GM12878 (cell line): ENCODE measurements around the gene CGB5. TPM values are rescaled to one million over a fixed set of nuclear protein-coding genes. Genes with fewer than 3 reads are reported as not detected.
"Not testable (repeated sequence)": the region's sequence is repeated elsewhere in the genome, so short reads cannot be mapped to it uniquely, and the experiment has no call there.

ENCODE experiments used
- ATAC-seq: fragments of 200-7000 bp; cut with Tn5 transposase; 3 replicates; pipeline ENCODE4 v1.9.1; 2020; ENCODE audit warnings: mild to moderate bottlenecking, moderate library complexity
- BruUV-seq: library from RNA; stranded (reverse); fragments of 400-500 nt; replicated peaks from 2 replicates; lab custom pipeline; 2021; lab: Mats Ljungman, UMichigan
- CTCF ChIA-PET: fragments of 300-600 bp; sonication (Branson Sonifier 250); formaldehyde crosslinking; extraction: SDS; loops from one replicate; lab custom pipeline; 2021; ENCODE audit warnings: inconsistent platforms; lab: Yijun Ruan, JAX
- POLR2A ChIA-PET: fragments of 350-600 bp; formaldehyde crosslinking; extraction: SDS; loops from one replicate; lab custom pipeline; 2021; ENCODE audit warnings: inconsistent platforms; lab: Charles Lee
- RAD21 ChIA-PET: fragments of 300-600 bp; sonication (Branson Sonifier 250); formaldehyde crosslinking; loops from one replicate; lab custom pipeline; 2023; ENCODE audit warnings: antibody characterized with exemption; ENCODE audit not compliant: unreplicated experiment; lab: Charles Lee
- SMC1A ChIA-PET: fragments of 300-600 bp; sonication (Branson Sonifier 250); formaldehyde crosslinking; loops from one replicate; lab custom pipeline; 2023; ENCODE audit not compliant: unreplicated experiment, uncharacterized antibody; lab: Charles Lee
- DNase-seq: peaks from one replicate; pipeline ENCODE4 v3.0.0-alpha.2; 2011; ENCODE audit warnings: low read depth, low spot score
- FAIRE-seq: peaks from 3 replicates; lab custom pipeline; 2011; peaks lifted over from hg19 to GRCh38; lab: Jason Lieb, UNC
- H2AFZ ChIP-seq: 2 replicates; pipeline ENCODE4 v1.6.0; 2011; ENCODE audit warnings: low read depth, low read length, control low read depth; ENCODE audit not compliant: control insufficient read depth
- H3K27ac ChIP-seq: 2 replicates; pipeline ENCODE4 v1.5.1; 2011; ENCODE audit warnings: control low read depth; ENCODE audit not compliant: control insufficient read depth, insufficient read depth
- H3K27me3 ChIP-seq, 2 experiments: replicated peaks in 1 of 2; 2 replicates each; pipeline versions ENCODE4 v1.6.0 to v1.6.1; 2011; ENCODE audit warnings: low read length in 1 of 2; ENCODE audit not compliant: control insufficient read depth in 2 of 2, insufficient read depth in 2 of 2
- H3K36me3 ChIP-seq, 2 experiments: 2 replicates each; pipeline ENCODE4 v1.5.1; 2011; ENCODE audit warnings: low read length in 1 of 2; ENCODE audit not compliant: control insufficient read depth in 2 of 2, insufficient read depth in 2 of 2
- H3K4me1 ChIP-seq: 2 replicates; pipeline ENCODE4 v1.6.1; 2011; ENCODE audit warnings: mild to moderate bottlenecking, low read length, moderate library complexity, mixed read lengths; ENCODE audit not compliant: control insufficient read depth, insufficient read depth
- H3K4me2 ChIP-seq: 2 replicates; pipeline ENCODE4 v1.6.0; 2011; ENCODE audit warnings: control low read depth; ENCODE audit not compliant: control insufficient read depth, insufficient read depth
- H3K4me3 ChIP-seq: fragments of 200-600 bp; sonication (generic); 2 replicates; pipeline ENCODE4 v1.5.1; 2016
- H3K79me2 ChIP-seq: 2 replicates; pipeline ENCODE4 v1.6.0; 2011; ENCODE audit warnings: low read length; ENCODE audit not compliant: control insufficient read depth, insufficient read depth
- H3K9ac ChIP-seq: 2 replicates; pipeline ENCODE4 v1.8.0; 2011; ENCODE audit warnings: low read length, control low read depth, mixed read lengths; ENCODE audit not compliant: control insufficient read depth, insufficient read depth
- H3K9me3 ChIP-seq: replicated peaks from 3 replicates; pipeline ENCODE4 v1.5.1; 2011; ENCODE audit warnings: mild to moderate bottlenecking, low read length; ENCODE audit not compliant: control insufficient read depth, insufficient read depth
- H4K20me1 ChIP-seq: 2 replicates; pipeline ENCODE4 v1.6.0; 2011; ENCODE audit not compliant: control insufficient read depth, insufficient read depth
- WGBS: methylation state at CpG from one replicate; pipeline ENCODE4 v1.1.6; 2016; ENCODE audit warnings: low lambda C conversion rate; ENCODE audit not compliant: insufficient replicate concordance, insufficient coverage; ENCODE audit errors: missing lambda C conversion rate; 5-methylcytosine and 5-hydroxymethylcytosine counted together
- in situ Hi-C: fragments of 300-500 bp; cut with MboI; formaldehyde crosslinking; loops from 9 replicates; pipeline ENCODE4 v1.14.3; 2018; ENCODE audit warnings: mixed read lengths
- intact Hi-C: fragments of 100-400 bp; cut with micrococcal nuclease; formaldehyde crosslinking; loops from one replicate; pipeline ENCODE4 v1.14.2; 2022; ENCODE audit not compliant: unreplicated experiment
- polyA plus RNA-seq, 11 experiments: library from polyadenylated mRNA; depleted of rRNA in 4 of 11; unstranded in 6 of 11; stranded (reverse) in 5 of 11; fragments of >200 nt; fragmentation: Nextera tagmentation in 4 of 11; fragmentation: Illumina TruSeq in 1 of 11; extraction: Ambion mirVana in 4 of 11; extraction: Trizol in 1 of 11; gene quantifications; 1 replicate in 1 of 11; 2 replicates in 10 of 11; pipeline versions ENCODE4 v1.2.1 to v1.2.3, GENCODE V29; 2011 to 2016; ENCODE audit warnings: inconsistent platforms in 2 of 11, missing spikeins in 2 of 11, low read depth in 1 of 11
- total RNA-seq, 4 experiments: library from RNA; depleted of rRNA in 3 of 4; stranded (reverse); fragments of >200 nt in 3 of 4; fragmentation: Illumina TruSeq in 1 of 4; extraction: Trizol in 1 of 4; gene quantifications; 2 replicates each; pipeline versions ENCODE4 v1.2.1 to v1.2.3, GENCODE V29; 2013 to 2021

CGB5 gene
- total and polyA plus RNA-seq, 10 of the 15 experiments (the other 5 are each of a cell fraction or from before 2014, with no cell fraction given): not detected

DNA sequence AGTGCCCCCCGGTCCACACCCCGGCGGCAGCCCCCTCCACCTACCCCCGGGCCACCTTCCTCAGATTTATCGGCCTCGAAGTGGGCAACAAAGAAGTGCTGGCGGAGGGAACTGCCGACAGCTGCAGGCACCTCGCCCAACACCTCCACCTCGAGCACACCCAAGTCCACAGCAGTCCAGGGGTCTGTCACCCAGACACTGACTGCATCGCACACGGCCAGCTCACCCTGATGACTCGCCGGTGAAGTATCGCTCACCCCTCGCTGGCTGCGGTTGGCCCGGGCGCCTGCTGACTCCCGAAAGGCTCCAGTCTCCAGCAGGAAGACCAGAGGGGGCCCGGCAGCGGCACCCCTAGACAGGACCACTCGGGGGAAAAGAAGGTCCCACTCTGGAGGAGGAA, 18.0 kb upstream of the CGB5 start:
- H3K4me3 ChIP-seq, H3K4me2 ChIP-seq, H3K9ac ChIP-seq, BruUV-seq, intact Hi-C loops, in situ Hi-C loops, H3K27ac ChIP-seq, SMC1A ChIA-PET, H2AFZ ChIP-seq, CTCF ChIA-PET, H4K20me1 ChIP-seq, RAD21 ChIA-PET, H3K9me3 ChIP-seq, H3K36me3 ChIP-seq, FAIRE-seq, POLR2A ChIA-PET, DNase-seq, H3K4me1 ChIP-seq, H3K27me3 ChIP-seq, ATAC-seq, H3K79me2 ChIP-seq: not testable (repeated sequence)
- WGBS: 53% methylated on average over 23 of the region's 23 CpGs

GRCh38 chr19:49028686-49029085, 15.0 kb upstream of the CGB5 start:
- H3K4me1 ChIP-seq, H3K9ac ChIP-seq, intact Hi-C loops, H3K4me3 ChIP-seq, H3K27ac ChIP-seq, DNase-seq, in situ Hi-C loops, RAD21 ChIA-PET, BruUV-seq, H3K27me3 ChIP-seq, H3K36me3 ChIP-seq, H3K79me2 ChIP-seq, H2AFZ ChIP-seq, CTCF ChIA-PET, H3K9me3 ChIP-seq, SMC1A ChIA-PET, ATAC-seq, FAIRE-seq, H4K20me1 ChIP-seq, H3K4me2 ChIP-seq: not testable (repeated sequence)
- POLR2A ChIA-PET: interaction anchor here (0.6 kb wide), 1 partner anchor 54 kb away, joined by 3 read pairs; no protein-coding TSS in a partner anchor
- 5% methylated on average over 4 of the region's 9 CpGs for WGBS
